ENCODE data around the gene HERPUD2.
"Not testable (repeated sequence)": the region's sequence is repeated elsewhere in the genome, so short reads cannot be mapped to it uniquely, and the experiment has no call there.

The HERPUD2 gene

DNA sequence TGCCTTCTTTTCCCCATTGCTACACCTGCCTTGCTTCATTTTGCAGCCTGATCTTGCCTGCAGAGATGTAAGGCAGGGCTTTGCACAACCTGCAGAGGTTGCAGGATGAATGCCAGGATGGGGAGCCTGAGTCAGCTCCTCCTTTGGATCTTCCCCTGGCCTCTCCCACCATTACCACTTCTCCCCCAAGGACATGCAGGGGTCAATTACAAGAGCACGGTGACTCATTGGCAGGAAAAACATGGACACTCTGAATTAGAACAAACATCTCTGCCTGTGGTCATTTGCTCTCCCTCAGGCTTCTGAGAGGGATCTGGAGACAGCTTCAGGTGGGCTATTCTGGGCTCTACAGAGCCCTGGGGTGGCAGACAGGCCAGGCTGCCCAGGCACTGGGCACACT lies 89.2 kb downstream of the HERPUD2 start:
- no peak for DNase-seq (ENCODE audit: low read depth)

DNA sequence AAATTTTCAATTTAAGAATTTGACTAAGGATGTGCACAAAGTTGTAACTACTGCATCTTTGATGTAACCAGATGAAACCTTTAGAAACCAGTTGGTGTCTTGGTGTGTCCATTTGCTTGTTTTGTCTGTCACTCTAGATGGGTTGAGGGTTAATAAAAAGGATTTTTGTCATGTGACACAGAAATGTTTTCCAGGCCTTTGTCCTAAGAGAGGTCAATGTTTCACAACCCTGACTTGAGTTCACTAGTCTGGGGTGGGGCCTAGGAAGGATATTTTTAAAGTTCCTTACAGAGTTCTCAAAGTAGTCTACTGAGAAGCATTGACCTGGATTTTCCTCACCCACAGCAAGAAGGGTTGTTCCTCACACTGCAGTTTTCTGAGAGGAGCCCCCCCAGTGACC lies 90.3 kb downstream of the HERPUD2 start:
- no peak for DNase-seq (ENCODE audit: low read depth)

DNA sequence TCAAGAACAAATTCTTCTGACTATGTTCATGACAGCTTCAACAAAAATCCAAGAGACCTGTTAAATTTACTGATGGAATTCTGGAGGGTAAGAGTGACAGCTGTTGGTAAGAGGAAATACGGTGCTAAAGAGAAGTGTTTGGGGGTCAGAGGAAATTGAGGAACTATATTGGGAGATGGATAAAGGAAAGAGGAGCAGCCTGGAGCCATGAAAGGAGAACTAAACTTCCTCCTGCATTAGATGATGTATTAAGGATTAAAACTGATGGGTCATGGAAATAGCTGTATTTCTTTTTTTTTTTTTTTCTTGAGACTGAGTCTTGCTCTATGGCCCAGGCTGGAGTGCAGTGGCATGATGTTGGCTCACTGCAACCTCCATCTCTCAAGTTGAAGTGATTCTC lies 95.3 kb downstream of the HERPUD2 start:
- no peak for DNase-seq (ENCODE audit: low read depth)

DNA sequence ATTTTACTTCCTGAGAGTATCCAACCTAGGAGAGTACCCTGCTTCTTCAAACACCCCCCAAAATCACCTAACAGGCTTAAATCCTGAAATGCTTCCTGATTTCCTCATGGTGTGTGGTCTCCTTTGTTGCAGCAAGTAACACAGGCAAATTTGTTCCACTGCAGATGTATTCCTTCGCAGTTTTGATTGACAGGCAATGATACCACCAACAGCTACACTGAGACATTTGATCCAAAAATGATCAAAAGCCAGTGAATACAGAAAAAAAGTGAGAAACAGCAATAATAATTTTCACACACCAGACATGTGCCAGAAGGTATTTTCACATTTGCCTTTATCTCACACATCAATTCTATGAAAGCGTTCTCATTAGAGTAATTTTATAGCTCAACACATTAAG lies 95.9 kb downstream of the HERPUD2 start:
- DNase-seq (ENCODE audit: low read depth): no peak

DNA sequence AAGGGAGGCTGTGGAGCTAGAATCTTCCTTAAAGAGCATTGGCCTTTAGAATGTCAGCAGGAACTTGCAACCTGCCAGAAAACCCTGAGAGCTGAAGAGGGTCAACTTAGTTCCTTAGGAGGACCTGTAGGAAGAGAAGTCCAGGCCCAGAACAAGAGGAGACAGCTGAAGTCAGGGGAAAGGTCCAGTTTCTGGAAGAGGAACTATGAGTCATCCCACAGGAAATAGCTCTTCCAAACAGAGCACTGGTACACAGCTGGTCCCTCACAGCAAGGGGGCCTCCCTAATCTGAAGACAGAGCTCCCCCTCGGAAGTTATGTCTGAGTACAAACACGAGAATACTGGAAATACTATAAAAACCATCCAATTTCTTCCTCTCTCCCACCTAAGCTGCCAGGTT lies 98.9 kb downstream of the HERPUD2 start:
- DNase-seq (ENCODE audit: low read depth): no peak

DNA sequence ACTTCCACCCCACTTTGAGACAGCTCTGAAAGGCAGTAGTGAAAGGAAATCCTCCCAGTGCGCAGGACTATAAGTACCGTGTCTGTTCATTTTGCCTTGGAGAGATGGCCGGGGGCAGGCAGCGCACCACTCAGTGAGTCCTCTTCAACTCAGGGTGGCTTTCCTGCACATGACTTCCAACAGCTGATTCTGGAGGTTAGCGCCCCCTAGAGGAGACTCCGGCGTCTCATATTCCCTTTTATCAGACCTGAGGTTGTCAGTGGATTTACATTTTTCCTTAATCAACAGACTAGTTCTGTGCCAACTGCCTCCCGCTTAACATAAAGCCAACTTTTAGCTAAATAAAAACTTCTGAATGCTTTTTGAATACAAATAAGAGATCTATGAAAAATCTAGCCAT lies 101.0 kb downstream of the HERPUD2 start:
- DNase-seq (ENCODE audit: low read depth): no peak

DNA sequence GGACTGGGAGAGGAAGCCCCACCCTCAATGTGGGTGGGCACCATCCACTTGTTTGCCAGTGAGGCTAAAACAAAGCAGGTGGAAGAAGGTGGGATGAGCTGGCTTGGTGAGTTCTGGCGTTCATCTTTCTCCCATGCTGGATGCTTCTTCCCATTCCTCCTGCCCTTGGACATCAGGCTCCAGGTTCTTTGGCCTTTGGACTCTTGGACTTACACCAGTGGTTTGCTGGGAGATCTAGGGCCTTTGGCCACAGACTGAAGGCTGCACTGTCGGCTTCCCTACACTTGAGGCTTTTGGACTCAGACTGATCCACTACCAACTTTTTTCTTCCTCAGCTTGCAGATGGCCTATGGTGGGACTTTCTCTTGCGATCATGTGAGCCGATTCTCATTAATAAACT lies 106.3 kb downstream of the HERPUD2 start:
- no peak for DNase-seq (ENCODE audit: low read depth)

DNA sequence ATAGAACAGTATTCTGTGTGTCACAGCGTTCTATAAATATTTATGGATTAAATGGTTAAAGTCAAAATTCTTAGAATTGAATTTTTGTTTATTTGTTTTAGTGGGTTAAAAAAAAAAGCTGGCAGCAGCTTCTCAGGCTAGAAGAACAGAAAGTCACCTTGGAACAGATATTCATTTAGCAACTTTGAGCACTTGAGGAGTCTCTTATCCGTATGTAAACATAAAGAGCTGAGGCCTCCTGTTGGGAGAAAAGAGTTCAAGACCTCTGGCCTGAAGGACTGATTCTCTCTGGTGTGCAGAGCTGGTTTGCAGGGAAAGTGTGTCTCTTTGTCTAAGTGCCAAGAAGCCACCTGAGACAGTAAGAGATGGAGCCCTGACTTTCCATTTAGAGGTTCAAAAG lies 109.9 kb downstream of the HERPUD2 start:
- no peak for DNase-seq (ENCODE audit: low read depth)

DNA sequence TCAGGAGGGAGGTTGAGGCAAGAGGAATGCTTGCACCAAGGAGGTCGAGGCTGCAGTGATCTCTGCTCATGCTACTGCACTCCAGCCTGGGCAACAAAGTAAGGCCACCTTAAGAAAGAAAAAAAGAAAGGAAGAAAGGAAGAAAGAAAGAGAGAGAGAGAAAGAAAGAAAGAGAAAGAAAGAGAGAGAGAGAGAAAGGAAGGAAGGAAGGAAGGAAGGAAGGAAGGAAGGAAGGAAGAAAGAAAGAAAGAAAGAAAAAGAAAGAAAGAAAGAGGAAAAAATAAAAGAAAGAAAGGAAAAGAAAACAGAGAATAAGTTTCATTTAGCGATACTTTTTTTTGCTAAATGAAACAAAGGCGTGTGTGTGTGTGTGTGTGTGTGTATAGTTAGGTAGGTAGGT lies 110.4 kb downstream of the HERPUD2 start:
- DNase-seq (ENCODE audit: low read depth): not testable (repeated sequence)

Measured in activated T-cell treated with anti-CD3 and anti-CD28 coated beads for 1 hour (primary cell).